Stimulated activated CD8-positive, alpha-beta memory T cell treated with anti-CD3 and anti-CD28 coated beads, Interleukin-12 subunit alpha, Interleukin-12 subunit beta, amount 100 ng/mL, for 24 hours (primary cell): Measurements from ENCODE around the gene PRRT4.

Experiments used
- DNase-seq: peaks from one replicate; pipeline ENCODE4 v3.0.0-alpha.2; 2020; ENCODE audit errors: extremely low read depth

PRRT4 gene

DNA sequence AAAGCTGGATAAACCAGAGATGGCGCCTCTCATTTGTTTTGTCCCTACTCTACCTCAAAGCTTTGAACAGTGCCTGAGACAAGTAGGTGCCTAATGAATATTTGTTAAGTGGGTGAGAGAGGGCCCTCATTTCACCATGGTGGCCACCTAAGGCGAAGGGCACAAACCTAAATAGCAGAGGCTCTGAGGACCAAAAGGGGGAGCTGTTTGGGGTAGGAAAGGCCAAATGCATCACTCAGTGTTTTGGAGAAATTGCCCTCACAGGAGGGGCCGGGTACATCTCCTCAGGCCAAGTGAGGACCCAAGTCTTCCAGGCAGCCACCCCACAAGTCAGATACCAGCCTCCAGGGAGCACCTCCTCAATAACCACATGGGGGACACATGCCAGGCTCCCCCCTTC is 34.3 kb upstream of the PRRT4 start:
- no peak for DNase-seq

DNA sequence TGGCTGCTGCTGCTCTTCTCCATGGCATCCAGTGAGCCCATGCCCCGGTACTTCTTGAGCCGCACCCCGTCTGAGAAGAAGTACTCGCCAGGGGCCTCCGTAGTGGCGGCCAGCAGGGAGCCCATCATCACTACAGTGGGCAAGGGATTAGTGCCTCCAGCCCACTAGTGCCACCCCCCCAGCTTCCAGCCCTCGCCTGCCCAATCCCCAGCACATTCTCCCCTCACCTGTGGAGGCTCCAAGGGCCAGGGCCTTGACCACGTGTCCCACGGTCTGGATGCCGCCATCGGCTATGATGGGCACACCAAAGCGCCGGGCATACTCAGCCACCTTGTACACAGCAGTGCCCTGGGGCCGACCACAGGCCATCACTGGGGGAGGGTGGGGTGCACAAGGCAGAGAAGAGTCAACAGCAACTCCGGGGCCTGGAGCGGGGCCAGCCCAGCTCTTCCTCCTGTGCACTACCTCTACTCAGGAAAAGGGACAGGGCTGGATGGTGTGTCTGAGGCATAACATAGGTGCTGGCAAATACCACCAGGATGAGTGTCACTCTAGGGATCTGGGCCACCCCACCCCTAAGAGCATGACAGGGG is 33.5 kb upstream of the PRRT4 start:
- no peak for DNase-seq

DNA sequence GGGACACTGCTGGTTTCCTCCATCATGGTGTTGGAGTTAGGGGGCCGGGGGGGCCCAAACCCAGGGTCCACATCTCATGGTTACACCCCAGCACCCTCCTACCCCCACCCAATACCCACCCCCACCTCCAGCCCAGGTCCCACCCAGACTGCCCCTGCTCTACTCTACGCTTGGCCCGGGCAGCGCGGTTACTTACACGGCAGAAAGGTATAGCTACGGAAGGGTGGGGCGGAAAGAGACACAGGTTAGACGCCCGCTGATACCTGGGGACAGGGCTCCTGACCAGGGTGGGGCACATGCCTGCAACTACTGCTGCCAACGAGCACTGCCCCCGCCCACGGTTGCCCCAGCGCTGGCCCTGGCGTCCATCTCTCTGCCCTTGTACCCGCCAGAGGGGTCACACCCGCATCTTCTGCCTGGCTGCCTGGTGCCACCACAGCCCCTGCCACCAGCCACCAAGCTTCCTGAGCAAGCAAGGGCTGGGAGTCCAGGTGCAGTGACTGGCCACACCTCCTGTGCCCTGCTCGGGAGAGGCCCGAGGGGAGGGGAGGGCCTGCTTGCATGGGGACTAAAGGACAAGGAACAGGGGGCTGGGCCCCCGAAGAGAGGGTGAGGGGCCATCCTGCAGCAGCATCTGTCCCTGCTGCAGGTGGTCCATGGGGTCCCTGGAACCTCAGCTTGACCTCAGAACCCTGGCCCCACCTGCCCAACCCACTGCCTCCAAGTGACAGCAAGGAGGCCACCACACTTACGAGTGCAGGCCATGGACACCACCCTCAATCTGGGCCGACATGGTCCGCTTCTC is 32.2 kb upstream of the PRRT4 start:
- no peak for DNase-seq

DNA sequence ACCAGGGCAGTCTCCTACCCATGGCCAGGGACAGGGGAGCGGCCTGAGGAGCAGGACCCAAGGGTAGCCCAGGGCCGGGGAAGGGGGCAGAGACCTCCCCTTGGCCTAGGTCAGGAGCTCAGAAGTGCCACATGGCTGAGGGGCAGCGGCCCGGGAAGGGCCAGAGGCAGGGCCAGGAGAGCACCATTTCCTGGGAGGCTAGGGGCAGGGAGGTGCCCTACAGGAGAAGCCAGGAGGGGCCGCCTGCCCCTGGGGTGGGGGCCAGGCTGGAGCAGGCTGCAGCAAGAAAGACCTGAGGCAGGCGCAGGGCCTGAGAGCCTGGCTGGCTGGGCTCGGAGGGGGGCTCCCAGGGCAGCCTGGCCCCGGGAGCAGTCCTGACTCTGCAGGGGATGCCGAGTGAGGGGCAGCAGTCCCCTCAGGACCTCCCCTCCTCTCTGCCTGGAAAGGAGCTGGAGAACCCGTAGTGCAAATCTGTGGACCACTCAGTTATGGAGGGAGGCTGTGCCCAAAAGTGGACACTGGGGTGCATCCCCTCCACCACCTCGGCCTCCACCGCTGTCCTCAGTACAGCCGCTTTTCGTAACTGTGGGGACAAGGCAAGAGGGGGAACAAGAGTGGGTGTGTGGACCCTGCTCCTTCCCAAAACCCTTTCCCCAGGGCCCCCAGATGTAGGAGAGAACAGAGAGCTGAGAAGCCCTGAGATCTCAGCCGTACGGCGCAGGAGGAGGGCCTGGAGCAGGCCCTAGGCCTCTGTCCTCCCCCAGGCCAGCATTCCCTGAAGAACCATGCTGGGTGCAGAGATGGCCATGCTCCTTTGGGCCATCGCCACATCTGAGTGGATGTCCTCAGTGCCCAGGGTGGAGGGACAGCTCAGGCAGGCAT is 31.2 kb upstream of the PRRT4 start:
- no peak for DNase-seq

DNA sequence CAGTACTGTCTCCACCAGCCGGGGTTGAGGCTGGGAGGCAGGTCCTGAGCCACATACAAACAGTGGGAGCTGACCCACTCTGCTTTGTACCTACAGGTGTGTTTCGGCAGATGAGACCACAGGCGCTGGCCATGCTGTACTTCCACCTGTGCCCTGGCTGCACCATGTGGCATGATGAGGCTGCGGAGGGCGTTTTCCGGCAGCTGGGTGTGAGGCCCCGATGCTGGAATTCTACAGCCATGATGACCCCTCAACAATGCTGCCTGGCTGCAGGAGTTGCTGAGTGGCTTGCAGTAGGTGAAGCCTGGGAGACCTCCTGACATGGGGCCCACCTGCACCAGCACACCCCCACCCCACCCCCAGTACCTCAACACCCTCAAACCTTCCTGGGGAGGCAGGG is 30.3 kb upstream of the PRRT4 start:
- DNase-seq: no peak

DNA sequence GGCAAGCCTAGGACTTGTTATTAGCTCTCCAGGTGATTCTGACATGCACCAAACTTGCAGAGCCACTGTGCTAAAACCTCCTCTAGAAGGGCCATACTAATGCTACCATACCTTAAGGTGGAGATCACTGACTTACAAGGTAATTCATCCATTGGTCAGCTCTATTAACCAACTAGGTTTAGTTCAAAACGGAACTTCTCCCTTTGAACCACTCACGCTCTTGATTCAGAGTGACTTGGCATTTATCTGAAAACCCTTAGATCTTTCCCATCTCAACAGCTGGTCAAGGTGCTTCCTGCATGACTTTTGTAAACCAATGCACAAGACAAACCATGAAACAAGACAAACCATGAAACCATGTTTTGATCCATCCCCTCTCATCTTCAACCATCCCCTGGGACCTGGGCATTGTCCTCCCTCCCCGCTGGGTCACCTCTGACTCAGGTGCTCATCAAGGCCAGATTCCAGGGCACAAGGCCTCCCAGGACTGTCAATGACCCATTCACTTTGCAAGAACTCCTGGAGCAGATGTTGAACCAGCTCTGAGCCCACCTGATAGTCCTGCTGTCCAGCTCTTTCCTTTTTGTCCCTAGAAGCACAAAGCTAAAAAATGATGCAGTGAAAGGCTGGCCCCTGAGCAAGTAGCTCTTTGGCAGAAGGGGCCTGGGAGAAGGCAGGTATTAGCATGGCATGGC is 29.5 kb upstream of the PRRT4 start:
- DNase-seq: no peak

DNA sequence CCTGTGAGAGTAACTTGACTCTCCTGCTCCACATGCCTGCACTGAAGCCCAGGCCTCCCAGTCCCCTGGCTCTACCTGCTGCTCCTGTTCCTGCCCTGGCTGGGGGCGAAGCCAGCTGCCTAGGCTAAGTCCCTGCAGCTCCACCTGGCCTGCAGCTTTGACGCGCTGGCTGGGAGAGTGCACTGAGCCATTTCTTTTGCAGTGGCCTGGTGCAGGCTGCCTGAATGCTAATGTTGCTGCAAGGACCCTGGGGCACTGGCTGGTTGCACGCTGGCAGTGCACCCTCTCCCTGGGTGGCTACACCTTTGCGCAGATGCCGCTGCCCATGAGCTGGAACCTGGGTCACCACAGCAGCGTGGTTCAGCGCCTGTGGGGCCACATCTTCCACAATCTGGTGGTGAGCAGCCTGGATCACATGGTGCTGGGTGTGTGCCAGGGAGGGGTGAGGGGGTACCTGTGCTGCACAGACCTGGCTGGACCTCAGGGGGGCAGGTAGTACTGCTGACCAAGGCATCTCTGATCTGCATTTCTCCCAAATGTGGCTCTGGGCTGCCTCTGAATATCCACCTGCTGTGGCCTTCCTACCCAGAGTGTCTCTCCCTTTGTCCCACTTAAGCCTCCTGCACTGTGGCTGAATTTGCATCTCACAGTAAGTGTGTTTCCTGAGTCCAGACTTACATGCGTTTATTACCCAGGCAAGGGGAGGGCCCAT is 28.3 kb upstream of the PRRT4 start:
- DNase-seq: no peak

DNA sequence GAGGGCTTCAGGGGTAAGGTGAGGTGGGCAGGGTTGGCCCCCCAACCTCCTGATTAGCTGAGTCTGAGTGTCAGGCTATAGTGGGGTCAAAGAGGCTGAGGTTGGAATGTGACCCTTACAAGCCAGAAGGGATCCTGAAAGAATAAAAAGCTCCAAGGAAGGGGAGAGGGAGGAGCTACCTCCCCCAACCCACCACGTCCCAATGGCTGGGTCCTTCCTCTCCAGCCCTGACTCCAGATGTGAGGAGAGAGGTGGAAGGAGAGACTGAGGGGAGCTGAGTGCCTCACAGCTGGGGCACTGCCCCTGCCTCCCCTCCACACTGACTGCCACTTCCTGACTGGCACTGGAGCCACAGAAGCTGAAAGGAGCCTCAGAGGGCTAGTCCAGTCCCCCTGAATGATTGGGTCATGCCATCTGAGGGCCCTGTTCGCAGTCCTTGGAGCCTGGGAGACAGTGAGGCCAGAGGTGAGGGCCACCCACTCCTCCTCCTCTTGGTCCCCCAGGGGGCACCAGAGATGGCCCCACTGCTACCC is 27.7 kb upstream of the PRRT4 start:
- no peak for DNase-seq

DNA sequence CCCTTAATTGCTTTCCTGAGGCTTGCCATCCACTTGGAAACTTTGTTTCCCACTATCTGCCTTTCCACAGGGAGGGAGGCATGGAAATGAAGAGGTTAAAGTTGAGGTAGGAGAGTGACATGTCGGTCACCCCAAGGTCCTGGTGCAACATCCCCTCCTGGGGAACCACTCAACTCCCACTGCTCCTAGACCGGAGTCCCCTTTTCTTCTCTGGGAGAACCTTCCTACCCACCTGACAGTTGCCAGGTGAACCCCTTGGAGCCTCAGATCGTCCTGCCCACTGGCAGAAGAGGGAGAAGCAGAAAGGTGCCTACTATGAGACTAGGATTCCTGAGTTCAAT is 26.6 kb upstream of the PRRT4 start:
- no peak for DNase-seq

DNA sequence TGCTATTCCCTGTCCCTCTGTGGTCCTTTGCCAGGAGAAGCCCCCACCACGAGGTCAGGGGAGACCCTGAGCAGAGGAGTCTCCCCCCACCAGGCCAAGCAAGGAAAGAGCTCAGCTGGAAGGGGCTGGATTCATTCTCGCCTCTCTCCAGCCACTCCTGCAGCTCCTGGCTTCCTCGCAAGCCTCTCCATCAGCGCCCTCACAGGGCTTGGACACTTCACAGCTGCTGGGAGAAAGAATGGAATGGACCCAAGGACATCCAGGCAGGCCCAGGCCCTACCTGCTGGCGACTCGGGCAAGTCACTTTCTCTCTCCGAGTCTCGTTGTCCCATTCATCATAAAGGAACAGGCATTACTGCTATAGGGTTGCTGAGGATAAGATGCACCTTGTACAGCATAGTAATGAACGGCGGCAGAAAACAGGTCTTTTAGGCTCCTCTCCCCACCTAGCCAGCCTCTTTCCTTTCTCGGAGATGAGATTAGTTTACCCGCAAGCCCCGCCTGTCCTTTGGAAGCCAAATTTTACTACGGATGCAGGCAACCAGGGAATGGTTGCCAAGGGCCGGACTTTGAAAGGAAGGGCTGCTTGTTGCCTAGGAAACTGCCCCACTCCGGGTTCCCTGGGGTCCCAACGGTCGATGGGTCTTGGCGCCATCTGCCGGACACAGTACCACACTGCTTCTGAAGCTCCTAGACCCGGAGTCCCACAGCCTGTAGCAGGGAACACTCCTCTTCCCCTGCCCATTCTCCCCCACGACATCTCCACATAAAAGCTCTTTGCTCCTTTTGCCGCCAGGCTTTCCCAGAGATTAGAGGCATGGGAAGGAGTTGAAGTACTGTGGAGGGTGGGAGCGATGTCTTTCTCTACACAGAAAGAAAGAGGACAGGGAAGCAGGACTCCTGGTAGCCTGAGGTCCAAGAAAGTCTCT is 26.0 kb upstream of the PRRT4 start:
- no peak for DNase-seq

DNA sequence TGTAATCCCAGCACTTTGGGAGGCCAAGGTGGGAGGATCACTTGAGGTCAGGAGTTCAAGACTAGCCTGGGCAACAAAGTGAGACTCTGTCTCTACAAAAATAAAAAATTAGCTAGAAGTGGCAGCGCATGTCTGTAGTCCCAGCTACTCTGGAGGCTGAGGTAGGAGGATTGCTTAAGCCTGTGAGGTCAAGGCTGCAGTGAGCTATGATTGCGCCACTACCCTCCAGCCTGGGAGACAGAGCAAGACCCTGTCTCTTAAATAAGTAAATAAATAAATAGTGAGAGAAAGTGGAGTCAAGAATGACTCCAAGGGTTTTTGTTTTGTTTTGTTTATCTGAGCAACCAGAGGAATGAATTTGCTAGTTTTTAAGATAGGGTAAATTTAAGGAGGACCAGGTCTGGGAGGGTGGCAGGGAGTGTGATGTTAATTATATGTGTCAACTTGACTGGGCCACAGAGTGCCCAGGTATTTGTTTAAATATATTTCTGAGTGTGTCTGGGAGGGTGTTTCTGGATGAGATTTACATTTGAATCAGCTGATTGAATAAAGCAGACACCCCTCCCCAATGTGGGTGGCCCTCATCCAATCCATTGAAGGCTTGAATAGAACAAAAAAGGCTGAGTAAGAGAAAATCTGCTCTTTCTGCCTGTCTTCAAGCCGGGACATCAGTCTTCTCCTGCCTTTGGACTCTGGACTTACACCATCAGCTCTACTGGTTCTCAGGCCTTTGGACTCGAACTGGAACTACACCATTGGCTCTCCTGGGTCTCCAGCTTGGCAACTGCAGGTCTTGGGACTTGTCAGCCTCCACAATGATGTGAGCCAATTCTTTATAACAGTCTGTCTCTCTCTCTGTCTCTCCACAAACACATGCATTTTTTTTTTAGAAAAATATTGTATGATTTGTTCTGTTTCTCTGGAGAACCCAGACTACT is 24.8 kb upstream of the PRRT4 start:
- no peak for DNase-seq

DNA sequence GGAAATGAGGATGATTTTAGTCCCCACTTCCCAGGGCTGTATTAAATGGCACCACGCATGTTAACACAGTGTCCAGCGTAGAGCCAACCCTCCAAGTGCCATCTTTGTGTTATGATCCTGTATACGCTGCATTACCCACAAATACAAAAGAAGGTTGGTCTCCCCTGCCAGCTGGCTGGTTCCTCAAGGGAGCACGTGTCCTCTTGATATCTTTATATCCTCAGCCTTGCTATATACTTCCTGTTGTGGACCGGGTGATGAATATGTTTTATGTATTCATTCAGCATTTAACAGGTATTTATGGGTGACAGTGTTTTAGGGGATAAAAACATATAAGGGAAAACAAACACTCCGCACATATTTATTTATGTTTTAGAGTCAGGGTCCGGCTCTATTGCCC is 23.2 kb upstream of the PRRT4 start:
- no peak for DNase-seq

DNA sequence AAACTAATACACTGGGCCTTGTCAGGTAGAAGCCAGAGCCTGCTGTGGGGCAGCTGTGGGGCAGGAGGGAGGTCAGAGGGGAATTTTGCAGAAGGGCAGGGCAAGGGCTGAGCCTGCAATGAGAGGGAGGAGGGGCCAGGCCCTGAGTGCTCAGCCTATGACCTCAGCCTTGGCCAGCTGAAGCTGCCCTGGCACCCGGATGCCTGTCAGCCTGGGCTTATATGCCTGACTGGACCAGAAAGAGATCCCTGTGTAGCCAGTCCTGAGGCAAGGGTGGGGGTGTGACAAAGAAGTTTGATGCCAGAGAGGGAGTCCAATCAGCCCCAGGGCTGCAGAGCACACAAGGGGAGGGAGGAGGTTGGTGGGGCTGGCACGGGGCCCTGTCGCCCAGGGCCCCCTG is 22.3 kb upstream of the PRRT4 start:
- no peak for DNase-seq

DNA sequence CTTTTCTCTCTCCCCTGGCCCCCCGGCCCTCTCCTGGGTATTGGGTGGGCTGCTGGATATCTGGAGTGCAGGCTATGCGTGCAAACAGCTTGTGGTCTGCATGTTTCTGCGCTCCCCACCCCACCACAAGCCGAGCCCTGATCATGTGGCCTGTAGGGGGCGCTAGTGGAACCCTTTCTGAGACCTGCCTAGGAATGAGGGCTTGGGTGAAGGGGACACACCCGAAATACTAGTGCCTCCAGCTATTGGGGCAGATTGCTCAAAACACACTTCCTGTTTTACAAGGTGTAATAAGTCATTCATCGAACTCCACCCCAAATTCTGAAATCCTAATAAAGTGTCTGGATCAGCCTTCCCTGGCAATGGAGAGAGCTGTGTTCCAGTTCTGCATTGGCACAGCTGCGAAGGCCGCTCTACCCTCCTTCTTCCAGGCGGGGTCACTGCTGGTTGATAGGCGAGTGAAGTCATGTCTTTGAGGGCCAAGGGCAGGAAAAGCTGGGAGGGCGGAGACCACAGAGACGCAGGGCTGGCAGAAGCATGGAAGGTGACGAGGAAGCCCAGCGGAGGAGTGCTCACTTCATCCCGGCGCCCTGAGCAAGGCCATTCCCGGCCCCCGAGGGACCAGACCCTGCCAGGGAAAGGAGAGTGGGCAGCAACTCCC is 19.8 kb upstream of the PRRT4 start:
- DNase-seq: no peak

DNA sequence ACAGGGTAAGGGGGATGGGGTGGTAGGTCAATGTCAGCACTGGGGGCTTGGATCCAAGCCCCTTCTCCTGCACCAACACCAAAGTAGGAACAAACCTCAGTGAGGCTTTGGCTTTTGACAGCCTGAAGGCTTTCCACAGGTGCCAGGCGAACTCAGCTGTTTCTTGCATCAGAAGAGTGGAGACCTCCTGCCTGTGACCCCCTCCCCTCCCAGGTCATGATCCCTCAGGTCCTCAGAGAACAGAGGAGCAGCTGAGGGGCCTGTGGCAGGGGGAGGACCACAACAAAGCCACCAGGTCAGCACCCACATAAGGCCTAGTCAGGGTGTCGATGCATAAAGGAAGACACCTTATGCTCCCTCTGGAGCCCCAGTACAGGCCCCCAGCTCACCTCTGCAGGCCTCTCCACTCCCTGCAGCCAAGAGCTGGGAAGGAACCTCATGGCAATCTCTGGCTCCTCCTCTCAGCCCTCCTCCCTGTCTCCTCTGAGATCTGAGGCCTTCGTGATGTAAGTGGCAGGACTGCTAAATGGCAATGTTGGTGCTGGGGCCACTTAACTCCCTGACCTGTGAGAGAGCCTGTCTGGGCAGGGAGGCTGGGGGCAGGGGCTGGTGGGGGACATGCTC is 19.1 kb upstream of the PRRT4 start:
- no peak for DNase-seq

DNA sequence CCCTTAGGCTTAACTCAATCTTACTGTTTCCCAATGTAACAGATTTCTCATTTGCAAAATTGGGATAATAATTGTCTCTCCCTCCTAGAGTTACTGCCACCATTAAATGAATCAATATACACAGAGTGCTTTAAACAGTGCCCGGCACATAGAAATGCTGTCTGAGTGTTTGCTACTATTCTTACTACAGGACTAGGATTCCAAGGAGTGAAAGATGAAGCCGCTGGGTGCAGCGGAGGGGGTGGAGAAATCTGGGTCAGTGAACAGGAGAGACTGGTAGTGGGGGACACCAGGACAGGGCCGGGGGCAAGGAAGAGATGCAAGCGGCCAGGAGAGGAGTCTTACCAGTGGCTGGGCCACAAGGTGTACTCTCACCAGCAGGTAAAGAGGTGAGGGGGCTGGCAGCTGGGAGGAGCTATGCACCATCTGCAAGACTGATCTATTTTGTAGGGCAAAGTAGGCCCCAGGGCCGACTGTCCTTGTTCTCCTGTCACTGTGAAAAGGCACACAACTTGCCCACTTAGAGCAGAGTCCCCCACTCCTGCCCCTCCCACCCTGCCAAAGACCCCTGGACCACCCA is 18.5 kb upstream of the PRRT4 start:
- no peak for DNase-seq

DNA sequence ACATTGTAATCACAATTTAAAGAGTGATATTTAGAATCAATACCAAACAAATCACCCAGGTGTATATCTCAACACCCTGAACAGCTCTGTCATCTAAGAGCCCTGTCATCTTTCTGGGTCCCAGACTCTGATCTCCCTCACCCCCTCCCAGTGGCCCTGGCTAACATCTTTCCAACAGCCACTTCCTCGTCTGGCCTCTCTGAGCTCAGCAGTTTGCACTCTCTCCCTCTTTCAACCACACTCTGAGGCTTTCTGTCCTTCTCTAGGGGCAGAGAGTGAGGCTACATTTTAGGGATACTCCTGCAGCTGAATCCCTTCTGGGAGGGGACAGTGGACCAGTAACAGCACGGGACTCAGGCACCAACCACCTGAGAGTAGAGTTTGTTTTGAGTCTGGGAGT is 17.1 kb upstream of the PRRT4 start:
- DNase-seq: no peak

DNA sequence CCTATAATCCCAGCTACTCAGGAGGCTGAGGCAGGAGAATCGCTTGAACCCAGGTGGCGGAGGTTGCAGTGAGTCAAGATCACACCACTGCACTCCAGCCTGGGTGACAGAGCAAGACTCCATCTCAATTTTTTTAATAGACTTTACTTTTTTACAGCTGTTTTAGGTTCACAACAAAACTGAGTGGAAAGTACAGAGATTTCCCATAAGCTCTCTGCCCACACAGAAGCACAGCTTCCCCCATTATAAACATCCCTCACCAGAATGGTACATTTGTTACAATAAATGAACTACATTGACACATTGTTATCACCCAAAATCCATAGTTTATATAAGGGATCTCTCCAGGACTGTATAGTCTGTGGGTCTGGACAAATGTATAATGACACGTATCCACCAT is 14.6 kb upstream of the PRRT4 start:
- DNase-seq: no peak
